ENCODE results near the gene MLXIP.

DNA sequence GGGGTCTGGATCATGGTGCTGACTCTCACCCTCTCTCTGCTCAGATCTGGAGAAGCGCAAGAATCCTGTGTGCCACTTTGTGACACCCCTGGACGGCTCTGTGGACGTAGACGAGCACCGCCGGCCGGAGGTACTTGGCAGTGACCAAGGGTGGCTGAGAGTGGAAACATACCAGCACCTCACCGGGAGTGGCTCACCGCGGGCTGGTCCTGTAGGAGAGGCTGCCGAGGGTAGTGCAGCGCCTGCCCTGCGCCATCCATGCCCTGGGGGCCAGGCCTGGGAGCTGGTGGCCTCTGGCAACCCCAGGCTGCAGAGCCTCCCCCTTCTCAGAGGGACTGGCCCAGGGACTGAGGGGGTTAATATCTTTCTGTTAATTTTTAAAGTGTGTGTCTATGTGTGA, 49.3 kb downstream of the MLXIP start:
- TF ChIP-seq, protein P1, sequence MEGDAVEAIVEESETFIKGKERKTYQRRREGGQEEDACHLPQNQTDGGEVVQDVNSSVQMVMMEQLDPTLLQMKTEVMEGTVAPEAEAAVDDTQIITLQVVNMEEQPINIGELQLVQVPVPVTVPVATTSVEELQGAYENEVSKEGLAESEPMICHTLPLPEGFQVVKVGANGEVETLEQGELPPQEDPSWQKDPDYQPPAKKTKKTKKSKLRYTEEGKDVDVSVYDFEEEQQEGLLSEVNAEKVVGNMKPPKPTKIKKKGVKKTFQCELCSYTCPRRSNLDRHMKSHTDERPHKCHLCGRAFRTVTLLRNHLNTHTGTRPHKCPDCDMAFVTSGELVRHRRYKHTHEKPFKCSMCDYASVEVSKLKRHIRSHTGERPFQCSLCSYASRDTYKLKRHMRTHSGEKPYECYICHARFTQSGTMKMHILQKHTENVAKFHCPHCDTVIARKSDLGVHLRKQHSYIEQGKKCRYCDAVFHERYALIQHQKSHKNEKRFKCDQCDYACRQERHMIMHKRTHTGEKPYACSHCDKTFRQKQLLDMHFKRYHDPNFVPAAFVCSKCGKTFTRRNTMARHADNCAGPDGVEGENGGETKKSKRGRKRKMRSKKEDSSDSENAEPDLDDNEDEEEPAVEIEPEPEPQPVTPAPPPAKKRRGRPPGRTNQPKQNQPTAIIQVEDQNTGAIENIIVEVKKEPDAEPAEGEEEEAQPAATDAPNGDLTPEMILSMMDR (conservative IDR thresholded peaks at IDR 0.05; ENCODE audit: low read depth, low read length) = no peak
- TF ChIP-seq POLR2A (IDR thresholded peaks at IDR 0.05; ENCODE audit: low read depth, low read length) = no peak
- no peak for TF ChIP-seq RAD21 (IDR thresholded peaks at IDR 0.05; ENCODE audit: low read length)
- TF ChIP-seq, protein P2, sequence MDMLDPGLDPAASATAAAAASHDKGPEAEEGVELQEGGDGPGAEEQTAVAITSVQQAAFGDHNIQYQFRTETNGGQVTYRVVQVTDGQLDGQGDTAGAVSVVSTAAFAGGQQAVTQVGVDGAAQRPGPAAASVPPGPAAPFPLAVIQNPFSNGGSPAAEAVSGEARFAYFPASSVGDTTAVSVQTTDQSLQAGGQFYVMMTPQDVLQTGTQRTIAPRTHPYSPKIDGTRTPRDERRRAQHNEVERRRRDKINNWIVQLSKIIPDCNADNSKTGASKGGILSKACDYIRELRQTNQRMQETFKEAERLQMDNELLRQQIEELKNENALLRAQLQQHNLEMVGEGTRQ (IDR thresholded peaks at IDR 0.05; ENCODE audit: low read depth, low read length) = no peak
- TF ChIP-seq MAZ (IDR thresholded peaks at IDR 0.05; ENCODE audit: borderline replicate concordance, low read depth, low read length) = no peak
- no peak for TF ChIP-seq MAFK (IDR thresholded peaks at IDR 0.05; ENCODE audit: low read depth, low read length)
- no peak for TF ChIP-seq ELK1 (IDR thresholded peaks at IDR 0.05; ENCODE audit: borderline replicate concordance, low read depth, low read length)
- no peak for TF ChIP-seq BHLHE40 (IDR thresholded peaks at IDR 0.05; ENCODE audit: low read depth, low read length)
- TF ChIP-seq CEBPB (IDR thresholded peaks at IDR 0.05; ENCODE audit: low read depth, low read length) = no peak
- no peak for TF ChIP-seq RFX5 (IDR thresholded peaks at IDR 0.05; ENCODE audit: low read depth, low read length)
- TF ChIP-seq RCOR1 (IDR thresholded peaks at IDR 0.05; ENCODE audit: insufficient replicate concordance, low read length) = no peak

Measured in IMR-90 (cell line).